ENCODE data around the gene AKR1B1. TPM values are rescaled to one million over a fixed set of nuclear protein-coding genes. Genes with fewer than 3 reads are reported as not detected.
A peak's percentile ranks its signal among the peaks of the same experiment; 100 is the strongest.

AKR1B1 gene
- total and polyA plus RNA-seq, 2 of the 4 experiments (the other 2 are of a cell fraction), result 90.9 to 201 TPM

DNA sequence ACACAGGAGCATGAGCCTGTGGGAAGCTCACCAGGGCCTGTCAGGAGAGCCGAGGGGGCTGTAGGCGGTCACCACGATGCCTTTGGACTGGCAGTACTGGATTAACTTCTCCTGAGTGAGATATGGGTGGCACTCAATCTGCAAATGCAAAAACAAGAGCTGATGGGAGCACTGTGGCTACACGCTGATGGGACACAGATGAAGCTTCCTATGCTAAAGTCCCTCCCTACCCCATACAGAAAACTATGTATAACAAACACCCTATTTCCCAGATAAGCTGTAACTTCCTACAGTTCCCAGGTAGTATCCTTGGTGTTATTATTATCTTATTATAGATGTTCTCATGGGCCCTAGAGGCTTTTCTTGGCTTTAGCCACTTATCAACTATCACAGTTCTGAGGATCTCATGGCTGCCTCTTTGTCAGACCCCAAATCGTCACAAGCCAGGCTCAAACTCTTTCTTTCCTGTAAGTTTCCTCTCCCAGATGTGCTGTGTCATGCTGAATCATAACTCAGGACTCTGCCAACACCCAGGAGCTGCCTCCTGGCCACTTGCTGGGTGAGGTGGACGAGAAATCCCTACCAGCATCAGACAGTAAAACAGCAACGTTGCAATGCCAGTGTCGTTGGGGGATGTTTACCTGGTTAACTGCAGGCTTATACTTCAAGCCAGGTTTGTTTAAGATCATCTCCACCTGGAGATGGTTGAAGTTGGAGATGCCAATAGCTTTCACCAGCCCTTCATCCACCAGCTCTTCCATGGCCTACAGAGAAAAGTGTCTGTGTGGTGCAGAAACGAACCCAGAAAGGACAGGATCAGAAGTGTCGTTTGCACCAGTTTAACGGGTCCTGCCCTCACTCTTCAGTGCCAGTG lies 10.3 kb downstream of the AKR1B1 start:
- H4K91ac ChIP-seq (ENCODE audit: insufficient read depth, low read depth, low read length), result peak overlapping the region; percentile 100
- H4K20me1 ChIP-seq (ENCODE audit: insufficient read depth, low read length), result no peaks in the 10 kb centered on the region
- dilution Hi-C loops (cut with HindIII; ENCODE audit: low sequenced_read_pairs, unreplicated experiment) (no loop called here), intact Hi-C loops (cut with micrococcal nuclease) (no loop called here), in situ Hi-C loops (cut with MboI; ENCODE audit: low sequenced_read_pairs) (no loop called here)
- WGBS, 2 experiments (ENCODE audit: extremely low coverage in 2 of 2, insufficient read length in 1 of 2), result no CpG with 5 or more reads among the region's 11 CpGs
- H3K27ac ChIP-seq (ENCODE audit: insufficient read depth, low read length), result peak overlapping the region; percentile 54
- peak overlapping the region; percentile 98 for H2AK5ac ChIP-seq (ENCODE audit: low read depth, low read length)
- peak overlapping the region; percentile 19; the same call in 1 of the 2 replicates for H3K9ac ChIP-seq (ENCODE audit: low read depth, low read length)
- peak overlapping the region; percentile 77 for H2AFZ ChIP-seq (replicated peaks; ENCODE audit: low read length, poor library complexity)
- H2BK20ac ChIP-seq (ENCODE audit: low read depth, low read length), result peak overlapping the region; percentile 96
- peak overlapping the region; percentile 77; the same call in 1 of the 2 replicates for H3K56ac ChIP-seq (ENCODE audit: extremely low read depth, insufficient read depth, low read length)
- peaks cover 23 to 59% of the 10 kb centered on the region in 2 experiments; a peak in 3 of 4 replicates for H3K79me1 ChIP-seq (ENCODE audit: low read depth in 1 of 2, low read length in 2 of 2)
- H4K8ac ChIP-seq (ENCODE audit: low read depth in 2 of 2, low read length in 2 of 2), result peak overlapping the region; percentile 96 to 97
- DNase-seq (peak; percentile 96), ATAC-seq (ENCODE audit: low read depth) (peak; percentile 83)
- POLR2A ChIA-PET (ENCODE audit: unreplicated experiment), result no interaction called here
- no TSS peak for BruUV-seq (replicated peaks)
- H2BK5ac ChIP-seq (ENCODE audit: low read depth, low read length, poor library complexity, severe bottlenecking), result peak overlapping the region; percentile 92
- peak overlapping the region; percentile 96 for H2BK120ac ChIP-seq (ENCODE audit: low read depth, low read length)
- H3K18ac ChIP-seq (ENCODE audit: low read depth, low read length), result peak overlapping the region; percentile 85
- H3K27me3 ChIP-seq (ENCODE audit: control insufficient read depth, insufficient read depth, low read length), result no peaks in the 10 kb centered on the region
- no peak overlapping the region for H3K4me3 ChIP-seq (ENCODE audit: insufficient read depth, low read depth, low read length)
- CTCF ChIA-PET, result interaction anchor here (0.9 to 1.5 kb wide), 5 partner anchors 9 to 98 kb away, joined by 3 to 8 read pairs (median 3); no protein-coding TSS in a partner anchor
- peaks cover 34% of the 10 kb centered on the region for H3K4me1 ChIP-seq (ENCODE audit: control insufficient read depth, insufficient read depth, low read length)
- H4K5ac ChIP-seq (ENCODE audit: low read depth, low read length), result peak overlapping the region; percentile 89
- TF ChIP-seq MAFK (IDR thresholded peaks at IDR 0.05; ENCODE audit: low read depth, low read length) (peak; percentile 86), NFE2L2 (IDR thresholded peaks at IDR 0.05; ENCODE audit: low read depth, low read length) (peak; percentile 99), MXI1 (IDR thresholded peaks at IDR 0.05; ENCODE audit: borderline replicate concordance, low read depth, low read length) (no peak), BHLHE40 (IDR thresholded peaks at IDR 0.05; ENCODE audit: low read depth, low read length) (no peak), FOS (IDR thresholded peaks at IDR 0.05; ENCODE audit: low read depth, low read length) (peak; percentile 31; the same call in 1 of the 2 replicates), CHD1 (IDR thresholded peaks at IDR 0.05; ENCODE audit: low read depth, low read length) (no peak), CEBPB (IDR thresholded peaks at IDR 0.05; ENCODE audit: low read depth, low read length) (no peak), RAD21 (IDR thresholded peaks at IDR 0.05; ENCODE audit: low read length) (no peak), RCOR1 (IDR thresholded peaks at IDR 0.05; ENCODE audit: insufficient replicate concordance, low read length) (no peak), POLR2A (IDR thresholded peaks at IDR 0.05; ENCODE audit: low read depth, low read length) (no peak)
- no peak overlapping the region for H3K4me2 ChIP-seq (ENCODE audit: low read depth, low read length)
- peak overlapping the region; percentile 91 for H3K14ac ChIP-seq (replicated peaks; ENCODE audit: low read depth, low read length)
- H3K36me3 ChIP-seq (ENCODE audit: control insufficient read depth, insufficient read depth, low read length), result peaks cover 61% of the 10 kb centered on the region
- H3K9me1 ChIP-seq (ENCODE audit: insufficient read depth, low read length), result peaks cover 42% of the 10 kb centered on the region
- H2BK15ac ChIP-seq (ENCODE audit: low read depth, low read length), result peak overlapping the region; percentile 91
- H2AK9ac ChIP-seq (replicated peaks; ENCODE audit: low read depth, low read length, poor library complexity), result peak overlapping the region; percentile 90
- H3K4ac ChIP-seq (ENCODE audit: low read depth, low read length), result peak overlapping the region; percentile 98
- H3K23ac ChIP-seq (ENCODE audit: low read depth, low read length), result peak overlapping the region; percentile 95
- H3K9me3 ChIP-seq (ENCODE audit: control insufficient read depth, insufficient read depth, low read length), result no peaks in the 10 kb centered on the region

All from IMR-90 (cell line).